Measurements from ENCODE around the gene TDRD10.
"Not testable (repeated sequence)": the region's sequence is repeated elsewhere in the genome, so short reads cannot be mapped to it uniquely, and the experiment has no call there.

The TDRD10 gene

DNA sequence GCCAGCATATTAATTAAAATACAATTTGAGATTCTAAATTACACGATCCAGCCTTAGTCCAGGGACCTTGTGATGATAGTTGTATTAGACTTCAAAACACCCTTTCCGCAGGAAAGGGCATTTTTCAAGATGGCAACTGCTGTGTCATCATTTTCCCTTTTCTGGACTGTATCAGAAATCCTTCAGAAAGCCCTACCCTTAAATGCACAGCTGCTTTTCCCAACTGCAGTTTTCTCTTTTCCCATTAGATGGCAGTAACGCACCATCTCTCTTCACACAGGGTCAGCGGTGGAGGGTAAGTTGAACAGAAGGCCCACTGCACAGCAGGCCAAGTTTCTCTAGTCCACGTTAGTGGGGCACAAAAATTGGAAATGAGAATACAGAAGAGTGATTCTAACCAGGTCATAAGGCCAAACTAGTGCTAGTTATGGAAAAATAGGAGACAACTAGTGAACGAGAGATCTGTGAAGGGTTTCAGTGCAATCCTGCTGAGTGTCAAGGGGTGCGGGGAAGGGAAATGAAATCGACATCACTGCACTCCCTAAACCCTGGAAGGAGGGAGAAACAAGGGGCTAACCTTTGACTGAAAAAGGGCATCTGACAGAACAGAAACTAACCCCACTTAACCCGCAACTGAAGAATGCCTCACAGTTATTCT is 22.1 kb upstream of the TDRD10 start:
- no peak for DNase-seq (ENCODE audit: low read depth)

DNA sequence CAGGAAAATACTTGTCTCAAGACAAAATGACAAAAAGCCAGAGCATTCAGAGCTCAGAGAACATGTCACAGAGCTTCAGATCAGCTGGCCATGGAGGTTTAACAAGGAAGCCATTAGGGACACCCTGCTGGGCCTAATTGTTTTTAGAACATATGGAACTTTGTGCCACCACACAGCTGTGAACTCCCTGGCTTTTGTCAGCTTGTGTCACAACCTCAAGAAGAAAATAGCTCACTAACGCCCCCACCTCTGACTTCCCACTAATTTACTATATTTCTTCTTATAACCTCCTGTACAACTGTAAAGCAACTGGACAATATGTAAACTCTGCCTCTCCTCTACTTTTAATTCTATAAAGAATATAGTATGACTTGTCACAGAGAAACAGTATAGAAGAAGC is 21.0 kb upstream of the TDRD10 start:
- no peak for DNase-seq (ENCODE audit: low read depth)

DNA sequence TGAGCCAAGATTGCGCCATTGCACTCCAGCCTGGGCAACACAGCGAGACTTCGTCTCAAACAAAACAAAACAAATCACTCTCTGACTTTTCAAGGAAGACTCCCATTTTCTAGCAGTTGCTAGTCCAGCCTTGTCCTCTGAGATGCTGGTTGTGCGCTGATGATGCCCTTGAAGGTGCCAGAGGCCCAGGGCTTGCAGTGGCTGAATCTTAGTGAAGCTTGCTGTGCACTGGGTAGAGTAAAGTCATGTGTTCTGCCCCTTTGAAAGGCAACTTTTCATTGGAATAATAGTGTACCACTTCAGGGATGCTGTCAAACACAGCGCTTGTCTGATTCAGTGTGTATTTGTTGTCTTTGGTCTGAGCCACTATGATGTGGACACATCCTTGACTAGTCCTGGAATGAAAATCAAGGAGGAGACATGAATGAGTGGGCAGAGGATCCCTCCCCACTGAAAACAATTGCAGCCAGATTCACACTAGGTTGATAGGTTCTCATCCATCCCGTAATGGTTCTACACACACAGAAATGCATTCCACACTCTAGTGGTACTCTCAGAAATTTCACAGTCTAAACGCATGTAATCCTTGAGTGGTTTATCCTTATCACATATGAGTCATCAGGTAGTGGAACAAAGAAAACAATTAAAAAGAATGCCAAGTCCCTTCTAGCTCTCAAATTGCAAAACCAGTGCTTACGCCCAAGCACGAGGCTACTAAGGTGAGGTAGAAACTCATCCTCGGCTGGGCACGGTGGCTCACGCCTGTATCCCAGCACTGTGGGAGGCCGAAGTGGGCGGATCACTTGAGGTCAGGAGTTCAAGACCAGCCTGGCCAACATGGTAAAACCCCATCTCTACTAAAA is 17.8 kb upstream of the TDRD10 start:
- no peak for DNase-seq (ENCODE audit: low read depth)

DNA sequence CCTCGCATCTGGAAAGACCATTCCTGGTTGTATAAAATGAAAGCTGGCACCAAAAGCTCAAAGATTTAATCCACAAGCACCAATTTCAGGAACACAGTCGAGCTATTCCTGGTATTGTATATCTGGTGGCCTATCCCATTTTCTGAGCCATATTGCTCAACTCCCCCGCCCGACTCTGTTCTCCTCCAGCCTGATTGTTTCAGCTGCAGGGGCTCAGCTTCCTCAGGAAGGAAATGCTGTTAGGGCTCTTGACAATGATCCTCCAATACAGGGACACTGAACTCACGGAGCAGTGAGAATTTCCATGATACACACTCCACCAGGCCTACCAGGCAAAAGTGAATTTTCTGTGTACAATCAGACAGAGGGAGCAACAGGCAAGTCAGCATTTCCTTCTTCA is 16.9 kb upstream of the TDRD10 start:
- DNase-seq (ENCODE audit: low read depth), result no peak

DNA sequence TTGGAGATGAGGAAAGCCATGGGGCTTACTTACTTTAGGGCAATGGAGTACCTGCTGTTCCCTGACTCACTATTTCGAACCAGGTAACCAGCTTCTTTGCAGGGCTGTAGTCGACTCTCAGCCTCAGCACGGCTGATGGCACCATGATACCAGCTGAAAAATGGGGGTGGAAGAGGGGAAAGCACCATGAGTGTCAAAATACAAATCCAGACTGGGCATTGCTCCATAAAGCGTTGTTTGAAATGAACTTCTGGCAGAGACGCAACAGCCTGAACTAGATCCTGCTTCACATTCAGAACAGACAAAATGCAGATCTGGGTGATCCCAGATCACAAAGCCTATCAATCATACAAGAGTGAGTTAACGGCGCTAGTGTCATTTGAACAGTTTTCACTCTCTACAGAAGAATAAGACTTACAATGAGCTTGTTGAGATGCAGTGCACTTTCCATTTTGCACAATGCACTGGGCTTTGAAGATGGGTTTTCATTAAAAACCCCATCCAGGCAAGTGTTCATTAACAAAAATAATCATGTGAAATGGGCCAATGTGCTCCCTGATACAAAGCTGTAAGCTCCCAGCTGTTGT is 16.0 kb upstream of the TDRD10 start:
- DNase-seq (ENCODE audit: low read depth), result no peak

DNA sequence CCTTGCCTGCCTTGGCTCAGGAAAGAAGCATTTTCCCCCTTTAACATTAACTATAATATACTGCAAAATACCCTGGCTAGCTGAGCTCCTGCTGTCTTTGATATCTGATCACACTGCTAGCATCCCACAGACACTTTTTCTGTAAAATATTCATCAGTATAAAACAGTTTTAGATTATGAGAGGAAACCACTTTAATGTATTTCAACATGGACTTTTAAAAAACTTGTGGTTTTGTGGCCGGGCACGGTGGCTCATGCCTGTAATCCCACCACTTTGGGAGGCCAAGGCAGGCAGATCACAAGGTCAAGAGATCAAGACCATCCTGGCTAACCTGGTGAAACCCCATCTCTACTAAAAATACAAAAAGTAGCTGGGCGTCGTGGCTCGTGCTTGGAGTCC is 15.3 kb upstream of the TDRD10 start:
- not testable (repeated sequence) for DNase-seq (ENCODE audit: low read depth)

DNA sequence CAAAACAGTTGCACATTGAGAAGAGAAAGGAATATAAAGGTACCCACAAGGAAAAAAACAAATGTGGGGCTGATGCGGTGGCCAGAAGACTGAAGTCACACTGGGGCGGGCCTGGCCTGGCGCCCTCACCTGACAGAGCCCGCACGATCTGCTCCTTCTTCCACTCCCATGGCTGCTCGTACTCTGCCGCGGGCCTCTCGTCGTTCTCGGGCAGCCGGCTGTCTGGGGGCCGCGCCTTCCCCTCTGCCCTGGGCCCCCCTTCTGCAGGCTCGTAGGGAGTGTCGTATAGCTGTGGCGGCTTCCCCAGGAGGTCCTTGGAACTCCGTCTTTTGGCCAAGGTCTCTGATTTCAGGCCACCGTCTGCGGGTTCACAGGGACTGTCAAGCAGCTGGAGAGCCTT is 13.1 kb upstream of the TDRD10 start:
- no peak for DNase-seq (ENCODE audit: low read depth)

DNA sequence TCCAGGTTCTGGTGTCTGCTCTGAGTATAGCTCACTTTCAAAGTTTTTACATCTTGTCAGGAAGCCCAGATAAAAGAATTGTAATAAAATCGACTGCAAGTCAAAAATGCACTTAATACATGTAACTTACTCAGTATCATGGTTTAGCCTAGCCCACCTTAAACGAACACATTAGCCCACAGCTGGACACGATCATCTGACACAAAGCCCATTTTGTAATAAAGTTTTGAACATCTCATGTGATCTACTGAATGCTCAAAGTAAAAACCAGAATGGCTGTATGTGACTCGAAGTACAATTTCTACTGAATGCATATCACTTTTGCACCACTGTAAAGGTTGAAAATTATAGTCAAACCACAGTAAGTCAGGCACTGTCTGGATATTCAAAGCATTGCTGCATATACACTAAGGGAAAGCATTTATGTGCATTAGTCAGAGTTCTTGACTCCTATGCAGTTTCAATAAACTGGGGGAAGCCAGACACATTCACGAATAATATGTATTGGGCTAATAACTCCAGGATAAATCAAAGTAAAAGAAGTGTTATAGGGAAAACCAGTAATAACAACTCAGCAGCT is 12.2 kb upstream of the TDRD10 start:
- no peak for DNase-seq (ENCODE audit: low read depth)

DNA sequence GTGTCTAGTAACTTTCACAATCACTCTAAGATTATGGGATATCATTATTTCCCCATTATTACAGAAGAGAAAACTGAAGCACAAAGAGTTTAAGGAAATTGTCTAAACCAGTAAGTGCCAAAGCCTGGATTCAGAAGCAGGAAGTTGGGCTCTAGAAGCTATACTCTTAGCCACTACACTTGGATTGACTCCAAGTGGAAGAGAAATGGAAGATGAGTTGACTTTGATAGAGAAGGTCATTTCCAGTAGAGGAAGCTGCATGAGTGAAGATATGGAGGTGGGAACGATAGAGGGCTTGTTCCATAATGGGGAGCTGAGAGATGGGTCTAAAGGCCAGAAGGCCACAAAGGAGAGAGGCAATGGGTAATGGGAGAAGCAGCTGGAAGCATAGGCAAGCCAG is 11.7 kb upstream of the TDRD10 start:
- no peak for DNase-seq (ENCODE audit: low read depth)

DNA sequence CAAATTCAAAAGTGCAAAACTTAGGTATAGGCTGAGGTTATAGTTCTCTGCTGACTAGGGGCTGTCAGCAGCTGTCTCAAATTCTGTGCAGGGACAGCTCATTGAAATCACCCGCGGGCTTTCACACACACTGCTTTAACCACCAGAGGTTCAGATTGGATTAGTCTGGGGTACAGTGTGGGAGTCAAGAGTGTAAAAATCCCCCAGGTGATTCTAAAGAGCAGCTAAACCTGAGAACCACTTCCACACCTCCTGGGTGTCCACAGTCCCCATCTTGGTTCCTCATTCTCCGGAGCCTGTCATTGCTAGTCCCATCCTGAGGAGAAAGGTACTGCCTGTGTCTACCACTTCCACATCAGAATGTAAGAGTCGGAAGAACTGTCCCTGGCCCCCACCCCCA is 9.9 kb upstream of the TDRD10 start:
- DNase-seq (ENCODE audit: low read depth), result no peak

DNA sequence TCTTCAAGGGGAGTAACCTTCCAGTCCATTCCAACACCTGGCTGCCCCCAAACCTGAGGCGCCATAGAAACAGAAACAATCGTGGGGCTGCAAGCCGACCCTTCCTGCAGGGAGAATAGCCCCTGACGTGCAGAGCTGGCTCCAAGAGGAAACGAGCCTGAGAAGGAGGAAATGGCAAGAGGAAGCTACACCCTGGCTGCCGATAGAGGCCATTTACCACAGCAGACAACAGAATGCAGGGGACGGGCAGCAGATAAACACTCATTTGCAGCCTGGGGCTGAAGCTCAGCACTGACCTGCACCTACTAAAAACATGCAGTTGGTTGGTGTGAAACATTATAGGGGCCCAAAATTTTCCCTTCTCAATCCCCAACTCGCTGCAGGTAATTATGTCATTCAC is 8.7 kb upstream of the TDRD10 start:
- DNase-seq (ENCODE audit: low read depth), result no peak

DNA sequence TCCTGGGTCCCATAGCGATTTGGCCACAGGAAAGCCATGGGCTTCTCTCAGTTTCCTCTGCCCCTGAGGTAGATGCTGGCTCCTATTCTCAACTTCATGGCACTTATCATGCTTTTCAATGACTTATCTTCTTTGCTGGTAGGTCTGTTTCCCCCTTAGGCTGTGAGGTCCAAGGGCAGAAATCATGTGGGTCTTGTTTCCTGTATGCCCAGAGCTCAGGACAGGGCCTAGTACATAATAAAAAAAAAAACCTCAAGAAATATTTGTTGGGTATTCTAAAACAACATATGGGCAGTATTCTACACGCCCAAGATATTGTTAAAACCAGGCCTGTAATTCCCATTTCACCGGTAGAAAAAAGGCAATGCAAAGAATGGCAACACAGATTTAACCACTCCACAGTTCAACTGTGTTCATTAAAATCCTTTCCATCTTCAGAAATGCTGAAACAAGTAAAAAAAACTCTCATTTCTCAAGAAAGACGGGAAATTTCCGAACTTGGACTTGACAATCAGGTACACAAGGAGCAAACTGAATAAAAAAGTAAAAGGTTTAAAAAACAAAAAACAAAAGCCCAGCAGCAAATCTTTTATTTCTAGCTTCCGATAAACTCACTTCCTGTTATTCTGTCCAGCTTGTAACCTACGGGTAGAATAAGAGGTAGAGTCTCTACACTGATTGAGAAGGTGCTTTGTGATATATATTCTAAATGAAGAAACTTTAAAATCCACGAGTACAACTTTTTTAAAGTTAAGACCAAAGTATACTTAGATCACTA is 6.3 kb upstream of the TDRD10 start:
- no peak for DNase-seq (ENCODE audit: low read depth)

DNA sequence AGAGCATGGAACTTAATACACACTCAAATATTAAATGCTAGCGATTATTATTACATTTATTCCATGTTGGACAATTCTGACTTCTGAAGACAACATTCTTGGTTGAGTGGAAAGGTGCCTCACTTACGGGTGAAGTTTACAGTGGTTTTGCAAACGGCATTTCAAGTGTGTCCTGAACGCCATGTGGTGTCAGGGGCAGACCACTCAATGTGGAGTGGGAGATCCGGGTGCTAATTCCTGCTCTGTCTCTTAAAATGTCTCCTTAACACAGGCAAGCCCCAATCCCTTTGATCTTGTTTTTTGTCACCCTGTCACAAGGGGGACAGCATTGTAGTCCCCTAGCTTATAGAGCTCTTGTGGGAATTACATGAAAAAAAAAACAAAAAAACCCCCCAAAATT is 5.6 kb upstream of the TDRD10 start:
- no peak for DNase-seq (ENCODE audit: low read depth)

DNA sequence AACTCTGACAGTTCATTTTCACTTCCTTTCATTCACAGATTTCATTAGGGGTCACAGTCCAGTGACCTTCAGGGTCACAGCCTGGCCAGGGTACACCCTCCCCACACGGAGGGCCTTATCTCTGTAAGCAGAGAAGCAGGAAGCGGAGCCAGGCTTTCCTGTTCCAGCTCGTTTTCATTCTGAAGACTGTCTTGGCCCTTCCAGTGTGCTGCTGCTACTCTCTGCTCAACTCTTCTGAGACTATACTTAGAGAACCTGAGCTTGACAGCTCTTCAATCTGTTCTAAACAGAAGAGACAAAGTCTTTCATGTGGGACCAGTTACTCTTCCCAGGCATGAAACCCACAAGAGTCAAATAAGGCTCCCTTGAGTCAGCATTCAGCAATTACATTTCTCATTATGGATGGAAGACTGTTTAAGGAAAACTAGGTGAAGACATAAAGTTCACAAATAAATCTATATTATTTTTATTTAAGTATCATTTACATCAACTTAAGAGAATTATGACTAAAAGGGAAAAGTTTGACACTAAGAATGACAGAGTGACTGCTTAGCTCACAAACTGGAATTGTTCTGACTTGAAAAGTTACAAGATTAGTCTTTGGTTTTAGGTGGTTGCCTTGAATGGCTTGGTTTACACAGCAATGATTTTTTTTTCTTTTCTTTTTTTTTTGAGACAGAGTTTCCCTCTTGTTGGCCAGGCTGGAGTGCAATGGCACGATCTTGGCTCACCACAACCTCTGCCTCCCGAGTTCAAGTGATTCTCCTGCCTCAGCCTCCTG is 4.8 kb upstream of the TDRD10 start:
- DNase-seq (ENCODE audit: low read depth), result no peak

DNA sequence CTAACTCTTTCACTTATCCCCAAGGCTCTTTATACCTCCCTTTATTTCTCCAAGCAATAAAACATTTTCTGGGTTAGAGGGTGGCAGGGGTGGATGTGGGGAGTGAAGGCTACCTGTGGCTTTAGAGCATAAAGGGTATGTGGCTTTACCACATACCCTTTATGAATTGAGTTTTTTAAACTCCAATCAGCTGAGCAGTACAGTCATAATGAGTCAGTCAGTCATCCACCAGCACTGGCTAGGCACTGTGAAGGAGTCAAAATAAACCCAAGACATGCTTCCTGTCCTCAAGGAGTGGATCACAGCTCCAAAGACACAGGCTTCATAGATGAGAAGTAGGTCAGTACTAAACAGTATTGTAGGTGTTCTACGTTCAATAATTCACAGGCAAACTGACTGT is 2.6 kb upstream of the TDRD10 start:
- no peak for DNase-seq (ENCODE audit: low read depth)

DNA sequence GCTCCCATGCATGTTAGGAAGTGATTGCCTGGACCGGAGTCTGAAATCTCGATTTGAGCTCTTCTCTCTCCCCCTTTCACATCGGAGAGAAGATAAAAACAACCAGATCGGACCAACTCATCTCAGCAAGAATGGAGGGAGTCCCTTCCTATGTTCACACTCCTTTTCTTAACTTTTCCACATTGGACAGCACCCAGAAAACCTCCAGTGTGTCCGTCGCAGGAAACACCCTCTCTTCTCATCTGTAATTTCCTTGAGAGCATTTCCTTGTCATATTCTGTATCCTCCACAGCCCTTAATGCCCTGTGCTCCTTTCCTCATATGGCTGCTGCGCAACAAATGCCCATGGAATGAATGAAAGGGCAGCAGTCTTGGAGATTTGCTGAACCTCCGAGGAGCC is 1.5 kb upstream of the TDRD10 start:
- no peak for DNase-seq (ENCODE audit: low read depth)

DNA sequence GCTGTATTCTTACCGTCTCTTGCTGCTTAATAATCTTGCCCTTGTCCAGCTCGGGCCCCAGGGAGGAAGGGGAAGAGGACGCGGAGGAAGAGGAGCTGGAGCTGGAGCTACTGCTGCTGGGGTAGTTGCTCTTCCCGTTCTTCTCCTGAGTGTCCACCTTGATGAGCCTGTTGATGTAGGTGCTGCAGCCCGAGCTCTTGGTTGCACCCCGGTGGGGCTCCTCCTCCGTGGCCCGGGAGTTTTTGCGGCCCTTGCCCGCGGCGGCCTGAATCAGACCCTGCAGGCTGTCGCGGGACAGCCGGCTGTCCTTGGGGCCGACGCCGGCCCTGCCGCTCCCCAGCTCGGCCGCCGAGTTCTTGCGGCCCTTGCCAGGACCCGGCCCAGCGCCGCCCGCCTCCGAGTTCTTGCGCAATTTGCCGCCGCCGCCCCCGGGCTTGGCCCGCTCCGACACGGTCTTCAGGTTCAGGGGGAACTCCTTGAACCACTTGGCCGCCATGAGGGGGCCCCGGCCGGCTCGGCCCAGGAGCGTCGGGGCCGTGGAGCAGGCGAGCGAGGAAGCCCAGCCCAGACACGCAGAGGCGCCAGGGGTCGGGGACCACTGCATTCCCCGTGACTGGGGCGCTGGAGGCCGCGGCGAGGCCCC is 475 bp upstream of the TDRD10 start:
- no peak for DNase-seq (ENCODE audit: low read depth)

DNA sequence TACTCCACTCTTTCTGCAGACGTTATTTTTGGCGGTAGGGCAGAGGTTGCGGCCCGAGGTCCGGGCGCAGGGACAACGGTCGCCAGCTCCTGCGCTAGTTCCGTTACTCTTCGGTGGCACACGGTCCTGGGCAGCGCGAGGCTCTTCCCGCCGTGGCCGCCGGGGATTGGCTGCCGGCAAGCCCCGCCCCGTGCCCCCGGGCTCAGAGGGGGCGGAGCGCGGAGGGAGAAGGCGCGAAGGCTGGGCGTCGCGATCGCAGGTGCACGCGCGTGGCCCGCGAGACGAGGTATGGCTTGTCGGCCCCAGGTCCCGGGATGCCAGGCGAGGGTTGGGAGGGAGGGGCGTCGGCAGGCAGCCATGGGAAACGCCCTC is 711 bp downstream of the TDRD10 start:
- DNase-seq (ENCODE audit: low read depth), result no peak

DNA sequence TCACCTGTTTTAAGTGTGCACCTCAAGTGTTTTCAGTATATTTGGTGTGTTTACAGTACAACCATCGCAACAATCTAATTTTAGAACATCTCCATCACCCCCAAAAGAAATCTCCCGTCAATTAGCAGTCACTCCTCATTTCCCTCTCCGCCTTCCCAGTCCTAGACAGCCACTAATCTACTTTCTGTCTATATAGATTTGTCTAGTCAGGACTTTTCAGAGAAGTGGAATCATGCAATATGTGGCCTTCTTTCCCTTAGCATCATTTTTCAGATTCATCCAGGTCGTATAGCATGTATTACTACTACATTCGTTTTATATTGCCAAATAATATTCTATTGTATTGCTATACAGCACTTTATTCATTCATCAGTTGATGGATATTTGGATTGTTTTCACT is 1.9 kb downstream of the TDRD10 start:
- DNase-seq (ENCODE audit: low read depth), result no peak

DNA sequence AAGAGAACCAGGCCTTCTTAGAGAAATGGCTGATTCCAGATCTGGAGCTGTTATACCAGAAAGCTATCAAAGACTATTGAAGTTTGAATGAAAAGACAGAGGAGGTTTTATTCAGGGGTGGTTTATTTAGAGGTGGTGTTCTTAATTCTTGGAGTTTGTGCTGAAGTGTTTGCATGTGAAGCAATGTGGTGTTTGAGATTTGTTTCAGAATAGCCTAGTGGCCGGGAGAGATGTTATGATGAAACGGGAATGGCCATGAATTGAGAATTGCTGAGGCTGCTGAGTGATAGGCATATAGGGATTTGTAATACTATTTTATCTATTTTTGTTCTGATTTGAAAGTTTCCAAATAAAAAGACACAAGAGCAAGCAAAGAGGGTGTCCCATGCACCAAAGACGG is 10.7 kb downstream of the TDRD10 start:
- DNase-seq (ENCODE audit: low read depth), result no peak

DNA sequence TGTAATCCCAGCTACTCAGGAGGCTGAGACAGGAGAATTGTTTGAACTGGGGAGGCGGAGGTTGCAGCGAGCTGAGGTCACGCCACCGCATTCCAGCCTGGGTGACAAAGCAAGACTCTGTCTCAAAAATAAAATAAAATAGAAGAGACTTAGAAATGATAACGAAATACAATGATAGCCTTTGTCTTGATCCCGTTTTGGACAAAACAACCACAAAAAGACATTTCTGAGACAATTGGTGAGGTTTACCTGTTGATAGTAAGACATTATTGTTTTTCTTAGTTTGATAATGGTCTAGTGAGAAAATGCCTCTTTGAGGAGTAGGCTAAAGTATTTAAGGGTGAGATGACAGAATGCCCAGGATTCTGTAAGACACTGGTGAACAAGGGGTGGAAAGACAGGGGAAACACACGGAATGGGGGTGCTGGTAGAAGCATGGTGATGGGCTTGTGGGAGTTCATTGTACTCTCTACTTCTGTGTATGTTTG is 12.1 kb downstream of the TDRD10 start:
- no peak for DNase-seq (ENCODE audit: low read depth)
